KMS-11 (cell line): Measurements from ENCODE around the gene METTL13.

Source experiments
- H2AFZ ChIP-seq: fragments of 200-600 bp; sonication (generic); 2 replicates; pipeline ENCODE4 v1.6.1; 2016; ENCODE audit warnings: antibody characterized with exemption, mixed run types, low read depth
- H3K27ac ChIP-seq: fragments of 200-600 bp; sonication (generic); 2 replicates; pipeline ENCODE4 v1.6.1; 2016; ENCODE audit warnings: mild to moderate bottlenecking, mixed run types
- H3K27me3 ChIP-seq: fragments of 200-600 bp; sonication (generic); 2 replicates; pipeline ENCODE4 v1.6.1; 2017; ENCODE audit warnings: mild to moderate bottlenecking, low read depth, mixed run types, moderate library complexity; ENCODE audit not compliant: insufficient read depth
- H3K36me3 ChIP-seq: fragments of 200-600 bp; sonication (generic); 2 replicates; pipeline ENCODE4 v1.6.1; 2017; ENCODE audit warnings: mild to moderate bottlenecking, mixed run types; ENCODE audit not compliant: insufficient read depth
- H3K4me1 ChIP-seq: fragments of 200-600 bp; sonication (generic); 2 replicates; pipeline ENCODE4 v1.6.1; 2016; ENCODE audit warnings: mild to moderate bottlenecking, low read depth, mixed run types; ENCODE audit not compliant: poor library complexity, severe bottlenecking
- H3K4me2 ChIP-seq: fragments of 200-600 bp; sonication (generic); 2 replicates; pipeline ENCODE4 v1.7.0; 2016; ENCODE audit warnings: mild to moderate bottlenecking, mixed run types
- H3K4me3 ChIP-seq: fragments of 200-600 bp; sonication (generic); IDR thresholded peaks from 2 replicates; pipeline ENCODE4 v1.6.1; 2017; ENCODE audit warnings: low read depth, low read length, mixed read lengths; ENCODE audit not compliant: insufficient read depth
- H3K79me2 ChIP-seq: fragments of 200-600 bp; sonication (generic); 2 replicates; pipeline ENCODE4 v1.6.1; 2016; ENCODE audit warnings: low read depth, mixed run types; ENCODE audit not compliant: insufficient read depth
- H3K9ac ChIP-seq: fragments of 200-600 bp; sonication (generic); 2 replicates; pipeline ENCODE4 v1.6.1; 2016; ENCODE audit warnings: mild to moderate bottlenecking, mixed run types
- H4K20me1 ChIP-seq: fragments of 200-600 bp; sonication (generic); 2 replicates; pipeline ENCODE4 v1.6.1; 2016; ENCODE audit warnings: mild to moderate bottlenecking, mixed run types; ENCODE audit not compliant: insufficient read depth
- CTCF ChIP-seq: fragments of 200-600 bp; sonication (generic); conservative IDR thresholded peaks from 2 replicates; pipeline ENCODE4 v1.6.1; 2017; ENCODE audit warnings: low read depth, mild to moderate bottlenecking, antibody characterized with exemption, low read length, moderate library complexity, mixed read lengths

METTL13 gene

GRCh38 chr1:171769754-171770153 lies 11.7 kb upstream of the METTL13 start:
- H2AFZ ChIP-seq, result no peak overlapping the region
- no peaks in the 10 kb centered on the region for H3K27me3 ChIP-seq
- no peak overlapping the region for H3K27ac ChIP-seq
- no peaks in the 10 kb centered on the region for H3K79me2 ChIP-seq
- H4K20me1 ChIP-seq, result no peaks in the 10 kb centered on the region
- H3K4me3 ChIP-seq, result no peak overlapping the region
- no peak overlapping the region for H3K9ac ChIP-seq
- H3K4me2 ChIP-seq, result no peak overlapping the region
- H3K36me3 ChIP-seq, result no peaks in the 10 kb centered on the region
- H3K4me1 ChIP-seq, result no peaks in the 10 kb centered on the region
- TF ChIP-seq CTCF, result no peak

- Histone ChIP-seq H3K9ac (no peak overlapping the region), H2AFZ (no peak overlapping the region), H3K27ac (no peak overlapping the region), H3K36me3 (no peaks in the 10 kb centered on the region), H3K4me2 (no peak overlapping the region), H3K4me3 (no peak overlapping the region), H3K27me3 (no peaks in the 10 kb centered on the region), H4K20me1 (no peaks in the 10 kb centered on the region), H3K79me2 (no peaks in the 10 kb centered on the region), H3K4me1 (no peaks in the 10 kb centered on the region)
- no peak for TF ChIP-seq CTCF
Observed at GRCh38 chr1:171772312-171772711, 9.1 kb upstream of the METTL13 start.

- peak overlapping the region; percentile 71 for H3K27ac ChIP-seq
- peak overlapping the region; percentile 95 for H2AFZ ChIP-seq
- H4K20me1 ChIP-seq, result no peaks in the 10 kb centered on the region
- H3K36me3 ChIP-seq, result no peaks in the 10 kb centered on the region
- no peak for TF ChIP-seq CTCF
- H3K4me3 ChIP-seq, result peak overlapping the region; percentile 86
- no peaks in the 10 kb centered on the region for H3K27me3 ChIP-seq
- H3K4me1 ChIP-seq, result peaks cover 30% of the 10 kb centered on the region
- peak overlapping the region; percentile 69 for H3K4me2 ChIP-seq
- H3K9ac ChIP-seq, result peak overlapping the region; percentile 49; the same call in 1 of the 2 replicates
- no peaks in the 10 kb centered on the region for H3K79me2 ChIP-seq
Observed at GRCh38 chr1:171780583-171781175, 781 bp upstream of the METTL13 start.

GRCh38 chr1:171783816-171784530 lies 2.5 kb downstream of the METTL13 start:
- Histone ChIP-seq H3K36me3 (no peaks in the 10 kb centered on the region), H3K79me2 (no peaks in the 10 kb centered on the region)

More at GRCh38 chr1:171783816-171784530, 2.5 kb downstream of the METTL13 start:
- peaks cover 43% of the 10 kb centered on the region for H3K4me1 ChIP-seq
- TF ChIP-seq CTCF, result no peak
- no peak overlapping the region for H3K27ac ChIP-seq
- no peak overlapping the region for H3K9ac ChIP-seq
- H3K27me3 ChIP-seq, result no peaks in the 10 kb centered on the region; the same call in 1 of the 2 replicates
- H4K20me1 ChIP-seq, result 0 out of 2 replicates have a peak, but pooled peaks cover under 1% of the 10 kb centered on the region
- no peak overlapping the region for H2AFZ ChIP-seq
- H3K4me2 ChIP-seq, result peak overlapping the region; percentile 88; the same call in 1 of the 2 replicates
- H3K4me3 ChIP-seq, result no peak overlapping the region
